NCI-H146 (cell line): Measurements from ENCODE around the gene DUOXA2.
"Not testable (repeated sequence)": the region's sequence is repeated elsewhere in the genome, so short reads cannot be mapped to it uniquely, and the experiment has no call there.

Experiments
- DNase-seq: peaks from one replicate; lab custom pipeline; 2025; lab: John Stamatoyannopoulos, UW

The DUOXA2 gene

DNA sequence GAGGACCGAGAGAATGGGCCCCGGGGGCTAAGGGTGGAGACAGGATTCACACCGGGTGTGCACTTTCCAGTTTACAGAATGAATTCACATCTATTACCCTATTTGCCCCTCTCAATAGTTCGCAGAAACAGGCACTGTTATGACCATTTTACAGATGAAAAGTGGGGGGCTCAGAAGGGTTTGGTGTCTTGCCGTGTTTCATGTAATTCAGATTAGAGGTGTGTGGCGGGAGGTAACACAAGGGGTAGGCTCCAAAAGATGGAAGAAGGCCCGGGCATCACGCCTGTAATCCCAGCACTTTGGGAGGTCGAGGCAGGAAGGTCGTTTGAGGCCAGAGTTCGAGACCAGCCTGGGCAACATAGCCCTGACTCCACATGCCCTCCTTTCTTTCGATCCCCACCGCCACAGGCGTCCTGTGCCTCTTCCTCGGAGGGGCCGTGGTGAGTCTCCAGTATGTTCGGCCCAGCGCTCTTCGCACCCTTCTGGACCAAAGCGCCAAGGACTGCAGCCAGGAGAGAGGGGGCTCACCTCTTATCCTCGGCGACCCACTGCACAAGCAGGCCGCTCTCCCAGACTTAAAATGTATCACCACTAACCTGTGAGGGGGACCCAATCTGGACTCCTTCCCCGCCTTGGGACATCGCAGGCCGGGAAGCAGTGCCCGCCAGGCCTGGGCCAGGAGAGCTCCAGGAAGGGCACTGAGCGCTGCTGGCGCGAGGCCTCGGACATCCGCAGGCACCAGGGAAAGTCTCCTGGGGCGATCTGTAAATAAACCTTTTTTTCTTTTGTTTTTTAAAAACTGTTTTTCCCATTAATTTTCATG lies 3.4 kb downstream of the DUOXA2 start:
- no peak for DNase-seq

GRCh38 chr15:45118131-45118588 lies 4.0 kb downstream of the DUOXA2 start:
- peak; percentile 86 for DNase-seq

DNA sequence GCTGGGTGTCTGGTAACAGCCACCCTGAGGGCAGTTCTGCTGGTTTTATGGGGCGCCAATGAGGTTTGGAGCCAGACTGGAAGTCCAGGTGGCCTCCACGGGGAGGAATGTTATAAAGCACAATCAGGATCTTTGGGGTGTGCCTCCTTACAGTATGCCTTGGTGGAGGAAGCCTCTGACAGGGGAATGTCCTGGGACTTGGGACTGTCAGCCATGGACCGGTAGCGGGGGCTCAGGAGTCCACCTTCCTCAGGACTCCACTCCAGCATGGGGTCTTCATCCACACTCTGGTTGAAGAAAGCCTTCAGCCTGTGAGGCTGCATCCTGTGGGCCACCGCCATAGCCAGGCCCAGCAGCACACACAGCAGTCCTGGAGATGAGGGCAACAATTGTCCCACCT lies 4.9 kb downstream of the DUOXA2 start:
- no peak for DNase-seq

GRCh38 chr15:45120081-45120972 lies 6.2 kb downstream of the DUOXA2 start:
- DNase-seq: no peak

DNA sequence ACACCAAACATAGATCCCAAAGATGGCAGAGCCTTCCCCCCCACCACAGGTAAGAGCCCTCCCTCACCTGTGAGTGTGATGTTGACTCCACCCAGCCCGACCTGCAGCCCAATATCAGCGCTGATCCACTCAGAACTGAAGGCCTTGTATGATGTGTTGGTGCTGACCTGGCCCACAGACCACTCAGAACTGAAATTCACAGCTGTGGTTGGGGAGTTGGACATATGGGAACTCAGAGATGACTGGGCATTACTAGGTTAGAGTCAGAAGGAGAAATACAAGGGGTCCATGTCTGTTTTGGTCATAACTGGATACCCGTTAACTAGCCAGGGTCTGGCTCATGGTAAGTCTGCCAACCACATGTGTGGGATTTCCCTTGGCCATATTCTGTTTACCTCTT lies 6.9 kb downstream of the DUOXA2 start:
- DNase-seq: no peak

DNA sequence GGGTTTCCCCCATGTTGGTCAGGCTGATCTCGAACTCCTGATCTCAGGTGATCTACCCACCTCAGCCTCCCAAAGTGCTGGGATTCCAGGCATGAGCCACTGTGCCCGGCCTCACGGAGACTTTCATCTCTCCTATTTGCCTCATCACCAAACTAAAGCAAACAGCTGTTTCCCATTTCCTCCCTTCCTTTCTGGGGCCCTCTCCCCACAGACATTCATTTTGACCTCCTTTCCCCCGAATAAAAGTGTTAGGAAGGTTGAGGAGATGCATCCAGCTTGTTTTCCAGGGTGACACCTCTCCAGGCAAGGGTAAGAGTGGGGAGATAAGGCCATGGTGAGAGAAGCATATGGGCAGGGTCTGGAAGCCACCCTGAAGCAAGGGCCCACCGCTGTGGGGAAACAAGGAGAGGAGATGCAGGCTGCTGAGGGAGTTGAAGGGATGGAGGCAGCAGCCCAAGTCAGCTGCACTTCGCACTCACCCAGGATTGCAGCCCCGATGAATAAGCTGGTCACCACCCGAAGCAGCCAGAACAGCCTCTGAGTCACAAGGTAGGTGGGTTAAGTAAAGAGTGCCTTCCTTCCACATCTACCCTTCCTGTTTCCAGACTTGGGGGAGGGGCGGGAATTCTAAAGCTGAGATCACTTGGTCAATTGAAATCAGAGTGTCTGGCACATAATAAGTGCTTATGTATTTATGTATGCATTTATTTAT lies 7.7 kb downstream of the DUOXA2 start:
- DNase-seq: no peak

DNA sequence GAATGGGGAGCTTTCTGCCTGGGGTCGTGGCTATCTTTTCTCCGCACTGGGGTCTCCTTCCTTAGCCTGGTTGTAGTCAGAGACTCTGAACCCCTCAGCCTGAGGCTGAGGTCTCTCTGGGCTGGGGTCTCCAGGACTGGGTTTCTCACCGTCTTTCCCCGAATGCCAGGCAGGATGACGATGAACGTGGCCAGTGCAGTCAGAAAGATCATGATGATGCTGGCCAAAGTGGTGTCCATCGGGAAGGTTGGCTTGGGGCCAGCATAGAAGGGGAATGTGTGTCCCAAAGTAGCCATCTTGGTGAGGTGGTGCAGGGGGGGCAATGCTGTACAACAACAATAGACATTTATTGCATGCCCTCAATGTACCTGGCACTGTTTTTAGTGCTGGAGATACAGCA lies 8.6 kb downstream of the DUOXA2 start:
- no peak for DNase-seq

GRCh38 chr15:45123397-45123796 lies 9.3 kb downstream of the DUOXA2 start:
- no peak for DNase-seq

DNA sequence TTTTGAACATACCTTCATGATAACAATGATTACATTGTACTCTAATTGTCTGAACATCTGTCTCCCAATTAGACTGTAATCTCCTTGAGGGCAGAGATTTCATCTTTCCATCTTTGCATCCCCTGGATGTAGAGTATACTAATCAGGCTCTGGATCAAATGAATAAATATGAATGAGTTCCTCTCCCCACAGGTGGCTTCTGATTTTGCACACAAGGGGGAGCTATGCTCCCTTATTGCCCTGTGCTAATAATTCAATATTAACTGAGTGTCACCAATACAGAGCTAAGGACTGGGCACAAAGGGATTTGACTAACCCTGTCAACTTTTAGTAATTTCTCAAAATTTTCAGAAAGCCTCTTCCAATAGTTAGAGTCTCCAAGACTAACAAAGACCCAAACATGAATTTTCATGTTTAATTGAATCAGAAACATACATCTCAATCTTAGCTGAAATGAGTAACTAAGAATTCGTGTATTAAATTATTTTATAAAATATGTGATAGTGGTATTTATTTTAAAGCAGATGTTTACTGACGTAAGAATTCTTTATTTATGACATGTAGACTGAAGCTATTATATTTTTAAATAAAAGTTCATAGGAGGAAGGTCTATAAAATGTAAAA lies 12.5 kb downstream of the DUOXA2 start:
- DNase-seq: peak; percentile 14

DNA sequence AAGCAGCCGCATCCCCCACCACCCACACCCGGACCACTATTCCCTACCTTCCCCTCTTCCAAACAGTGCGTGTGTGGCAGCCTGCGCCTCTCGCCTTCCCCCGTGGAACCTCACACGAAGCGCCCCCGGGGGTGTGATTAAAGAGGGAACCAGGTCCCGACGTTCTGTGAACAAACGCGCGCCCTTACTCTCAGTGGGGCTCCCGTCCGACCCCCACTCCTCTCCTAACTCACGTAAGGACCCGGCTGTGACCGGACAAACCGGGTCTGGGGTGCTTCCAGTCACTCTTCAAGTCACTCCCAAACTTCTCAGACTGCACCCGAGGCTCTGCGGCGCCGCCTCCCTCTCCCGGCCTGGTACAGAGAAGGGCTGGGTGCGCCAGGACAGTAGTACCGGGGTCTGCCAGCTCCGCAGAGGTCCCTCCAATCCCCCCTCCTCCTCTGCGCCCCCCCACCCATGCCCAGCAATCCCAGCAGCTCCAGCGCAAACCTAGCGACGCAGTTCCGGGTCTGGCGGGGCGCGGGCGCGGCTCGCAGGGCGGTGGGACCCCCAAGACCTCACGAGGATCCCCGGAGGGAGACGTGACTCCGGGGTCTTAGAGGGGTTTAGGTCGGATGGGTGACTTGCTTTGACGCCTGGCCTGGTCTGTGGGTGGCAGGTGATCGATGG lies 15.0 kb downstream of the DUOXA2 start:
- DNase-seq: no peak

- DNase-seq: no peak
Observed at GRCh38 chr15:45129651-45130129, 15.6 kb downstream of the DUOXA2 start, which contains the start of the genes DUOX1 and DUOXA1. TSS of gene DUOX1 (plus strand) at chr15:45129994. CDS start at chr15:45131967, 1,973 bp downstream. TSS of gene DUOXA1 (minus strand) at chr15:45129879. CDS start at chr15:45123014, 6,865 bp downstream.

DNA sequence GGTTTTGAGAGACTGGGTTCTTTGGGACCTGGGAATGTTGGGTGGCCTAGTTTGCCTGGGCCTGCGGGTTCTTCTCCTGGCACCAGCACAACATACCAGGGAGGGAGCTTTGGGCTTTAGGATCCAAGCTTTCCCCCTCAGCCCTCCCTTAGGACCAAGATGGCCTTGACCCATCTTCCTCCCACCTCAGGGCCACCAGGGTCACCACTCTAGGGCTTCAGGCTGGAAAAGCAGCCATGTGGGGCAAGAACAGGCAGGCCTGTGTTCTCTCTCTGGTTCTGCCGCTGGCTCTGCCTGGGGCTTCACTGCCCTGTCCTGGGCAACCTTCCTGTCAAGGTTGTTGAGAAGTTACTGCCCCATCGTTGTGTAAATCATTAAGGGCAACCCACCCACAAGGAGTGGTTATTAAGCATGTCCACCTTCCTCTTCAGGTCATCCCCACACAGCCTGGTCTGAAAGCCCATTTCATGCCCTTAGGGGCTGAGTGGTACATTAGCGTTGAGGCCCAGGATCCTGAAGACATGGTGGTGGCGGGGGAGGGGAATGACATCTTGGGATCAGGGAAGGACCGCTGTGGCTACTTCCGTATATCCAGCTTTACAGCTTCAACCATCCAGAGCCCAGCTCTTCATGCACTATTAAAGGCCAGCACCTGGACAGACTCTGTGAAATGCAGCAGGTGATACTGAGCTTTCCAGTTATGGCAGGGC lies 16.3 kb downstream of the DUOXA2 start:
- no peak for DNase-seq

DNA sequence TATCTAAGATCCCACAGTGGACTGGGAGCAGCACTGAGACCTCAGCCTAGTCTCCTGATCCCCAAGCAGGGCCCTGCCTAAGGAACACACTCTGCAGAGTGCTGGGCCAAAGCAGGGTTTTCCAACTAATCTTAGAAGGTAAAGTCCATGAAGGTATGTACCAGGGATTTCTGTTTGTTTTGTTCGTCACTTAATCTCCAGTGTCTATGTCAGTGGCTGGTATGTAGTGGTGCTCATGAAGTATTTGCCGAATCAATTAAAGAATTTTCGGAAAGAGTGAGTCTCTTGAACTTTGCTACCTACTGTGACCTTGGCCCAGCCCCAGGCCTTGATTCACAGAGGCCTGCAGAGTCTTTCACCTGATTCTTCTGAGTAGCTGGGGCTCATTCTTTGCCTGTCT lies 17.4 kb downstream of the DUOXA2 start:
- DNase-seq: no peak

DNA sequence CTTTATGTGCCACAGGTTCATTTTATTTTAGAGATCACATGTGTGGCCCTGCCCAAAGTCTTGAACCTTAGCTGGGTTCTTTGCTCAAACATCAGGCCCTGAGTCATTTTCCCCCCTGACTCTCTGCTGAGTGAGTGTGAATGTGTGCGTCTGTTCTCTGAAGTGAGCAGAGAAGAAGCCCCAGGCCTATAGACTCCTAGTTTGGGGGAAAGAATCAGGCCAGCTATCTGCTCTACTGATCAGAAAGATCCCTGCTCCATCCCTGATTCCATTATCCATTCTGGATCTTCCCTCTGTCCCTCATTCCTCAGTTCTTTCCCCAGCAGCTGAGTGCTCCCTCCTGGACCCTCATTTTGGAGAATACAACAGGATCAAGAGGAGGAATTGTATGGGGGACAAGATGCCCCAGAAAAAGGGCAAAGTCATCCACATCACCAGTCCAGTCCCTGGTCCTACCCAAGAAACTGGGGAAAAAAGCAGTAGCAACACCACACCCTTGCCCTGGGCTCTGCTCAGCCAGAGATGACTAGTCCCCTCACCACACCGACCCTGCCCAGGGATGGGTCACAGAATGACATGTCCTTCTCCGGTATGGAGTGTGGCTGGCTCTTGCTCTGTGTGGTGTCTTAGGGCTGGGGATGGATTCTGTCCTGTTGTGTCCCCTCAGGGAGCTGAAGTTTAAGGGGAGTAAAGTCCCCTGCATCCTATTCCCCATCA lies 18.9 kb downstream of the DUOXA2 start:
- no peak for DNase-seq

- DNase-seq: no peak
Observed at GRCh38 chr15:45133561-45133920, 19.4 kb downstream of the DUOXA2 start.

DNA sequence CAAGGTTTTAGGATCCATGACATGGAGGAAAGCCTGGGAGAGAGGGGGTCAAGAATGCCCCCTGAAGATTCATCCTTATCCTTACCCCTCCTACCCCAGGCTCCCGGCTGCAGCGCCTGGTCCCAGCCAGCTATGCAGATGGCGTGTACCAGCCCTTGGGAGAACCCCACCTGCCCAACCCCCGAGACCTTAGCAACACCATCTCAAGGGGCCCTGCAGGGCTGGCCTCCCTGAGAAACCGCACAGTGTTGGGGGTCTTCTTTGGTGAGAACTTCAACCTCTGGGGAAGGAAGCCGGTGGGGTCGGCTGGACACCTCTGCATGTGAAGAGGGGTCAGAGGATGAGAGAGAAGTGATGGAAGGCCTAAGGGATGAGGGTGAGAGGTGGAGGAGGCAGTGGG lies 19.9 kb downstream of the DUOXA2 start:
- DNase-seq: no peak

- no peak for DNase-seq
Observed at GRCh38 chr15:45134682-45135604, 20.8 kb downstream of the DUOXA2 start.

GRCh38 chr15:45135705-45136377 lies 21.7 kb downstream of the DUOXA2 start:
- DNase-seq: not testable (repeated sequence)
